Left lung (tissue), 10 donors: ENCODE measurements around the gene SFRP4. TPM values are rescaled to one million over a fixed set of nuclear protein-coding genes. Genes with fewer than 3 reads are reported as not detected.

Experiments used
- ATAC-seq: fragments of 200-7000 bp; cut with Tn5 transposase; one replicate; pipeline ENCODE4 v1.9.1; 2020; ENCODE audit warnings: moderate library complexity
- DNase-seq, 4 donors: peaks; one replicate each; pipeline ENCODE4 v3.0.0-alpha.2; 2013 to 2020
- H3K27ac ChIP-seq, 2 donors: fragments of 200-600 bp; sonication (generic) in 1 of 2; one replicate each; pipeline versions ENCODE4 v1.5.0 to v1.8.0; 2020 to 2021
- H3K27me3 ChIP-seq, 2 donors: fragments of 200-600 bp; sonication (generic) in 1 of 2; one replicate each; pipeline versions ENCODE4 v1.5.0 to v1.8.0; 2020 to 2021
- H3K36me3 ChIP-seq, 2 donors: fragments of 200-600 bp; sonication (generic) in 1 of 2; one replicate each; pipeline versions ENCODE4 v1.5.0 to v1.8.0; 2020 to 2021
- H3K4me1 ChIP-seq, 2 donors: fragments of 200-600 bp; one replicate each; pipeline ENCODE4 v1.8.0; 2021
- H3K4me3 ChIP-seq, 2 donors: fragments of 200-600 bp; sonication (generic) in 1 of 2; one replicate each; pipeline versions ENCODE4 v1.5.0 to v1.8.0; 2020 to 2021; ENCODE audit warnings: mild to moderate bottlenecking in 1 of 2
- H3K9me3 ChIP-seq, 2 donors: fragments of 200-600 bp; sonication (generic) in 1 of 2; one replicate each; pipeline versions ENCODE4 v1.5.0 to v1.8.0; 2020 to 2021
- CTCF ChIP-seq, 2 donors: fragments of 200-600 bp; sonication (generic) in 1 of 2; IDR thresholded peaks; one replicate each; pipeline versions ENCODE4 v1.5.0 to v1.8.0; 2021; ENCODE audit warnings: antibody characterized with exemption in 2 of 2
- intact Hi-C, 2 donors: fragments of 100-400 bp; cut with DNase I; formaldehyde crosslinking; loops; one replicate each; pipeline versions ENCODE4 v1.11.2 to v1.14.2; 2022
- polyA plus RNA-seq, 6 donors: library from polyadenylated mRNA; unstranded; fragments of 120-200 nt; gene quantifications; one replicate each; pipeline ENCODE4 v1.2.1, GENCODE V29; 2013; ENCODE audit not compliant: insufficient read length in 6 of 6
- total RNA-seq, 2 donors: library from RNA; stranded (reverse); fragmentation: NEBNext Ultra II Directional; extraction: Animal tissue kit (Norgen Biotek cat#: 25700); gene quantifications; one replicate each; pipeline ENCODE4 v1.2.1, GENCODE V29; 2021
- donor health status: DM: no; HTN: yes; CAD: no.
- donor health status: DM: no; HTN: no; CAD: no.

Gene SFRP4
- total and polyA plus RNA-seq, 8 donors: 0.43 to 37.3 (median 1.4) TPM

- H3K36me3 ChIP-seq: peaks cover 0 to 2% of the 10 kb centered on the region in 2 donors
- no peak overlapping the region for H3K27ac ChIP-seq
- intact Hi-C loops: no loop called here
- H3K4me1 ChIP-seq: peaks cover 0 to 5% of the 10 kb centered on the region in 2 donors
- no peaks in the 10 kb centered on the region for H3K27me3 ChIP-seq
- no peak overlapping the region for H3K4me3 ChIP-seq
- TF ChIP-seq CTCF (IDR thresholded peaks at IDR 0.05): no peak
- DNase-seq (no peak), ATAC-seq (no peak)
- no peaks in the 10 kb centered on the region for H3K9me3 ChIP-seq
Observed at GRCh38 chr7:37947138-37947940, 30.7 kb upstream of the SFRP4 start.

GRCh38 chr7:37945336-37945735 is 28.7 kb upstream of the SFRP4 start:
- peaks cover 0 to 5% of the 10 kb centered on the region in 2 donors for H3K4me1 ChIP-seq
- no peak for TF ChIP-seq CTCF (IDR thresholded peaks at IDR 0.05)
- ATAC-seq (no peak), DNase-seq (no peak)
- no peak overlapping the region for H3K27ac ChIP-seq
- H3K27me3 ChIP-seq: no peaks in the 10 kb centered on the region
- no peaks in the 10 kb centered on the region for H3K9me3 ChIP-seq
- no peak overlapping the region for H3K4me3 ChIP-seq
- intact Hi-C loops: no loop called here
- H3K36me3 ChIP-seq: no peaks in the 10 kb centered on the region

- no peak overlapping the region for H3K27ac ChIP-seq
- no peaks in the 10 kb centered on the region for H3K9me3 ChIP-seq
- no peak overlapping the region for H3K4me3 ChIP-seq
- DNase-seq (no peak), ATAC-seq (no peak)
- TF ChIP-seq CTCF (IDR thresholded peaks at IDR 0.05): no peak
- intact Hi-C loops: no loop called here
- peaks cover 0 to 5% of the 10 kb centered on the region in 2 donors for H3K4me1 ChIP-seq
- no peaks in the 10 kb centered on the region for H3K36me3 ChIP-seq
- no peaks in the 10 kb centered on the region for H3K27me3 ChIP-seq
Observed at GRCh38 chr7:37944737-37945054, 28.1 kb upstream of the SFRP4 start.

GRCh38 chr7:37943905-37944736 is 27.5 kb upstream of the SFRP4 start:
- H3K27me3 ChIP-seq: no peaks in the 10 kb centered on the region
- no peaks in the 10 kb centered on the region for H3K36me3 ChIP-seq
- intact Hi-C loops: no loop called here
- H3K9me3 ChIP-seq: no peaks in the 10 kb centered on the region
- H3K27ac ChIP-seq: peak overlapping the region in 1 of 2 donors; percentile 15
- ATAC-seq (no peak), DNase-seq (no peak)
- H3K4me1 ChIP-seq: peaks cover 0 to 5% of the 10 kb centered on the region in 2 donors
- TF ChIP-seq CTCF (IDR thresholded peaks at IDR 0.05): no peak
- H3K4me3 ChIP-seq: no peak overlapping the region

GRCh38 chr7:37942934-37943610 is 26.5 kb upstream of the SFRP4 start:
- Histone ChIP-seq H3K27ac (no peak overlapping the region), H3K9me3 (no peaks in the 10 kb centered on the region), H3K4me3 (no peak overlapping the region), H3K36me3 (no peaks in the 10 kb centered on the region), H3K4me1 (peaks cover 0 to 5% of the 10 kb centered on the region in 2 donors), H3K27me3 (no peaks in the 10 kb centered on the region)
- no peak for TF ChIP-seq CTCF (IDR thresholded peaks at IDR 0.05)
- intact Hi-C loops: no loop called here
- peak; percentile 86 for ATAC-seq
- DNase-seq: peak in 2 of 4 donors; percentile 63 to 69
